Vagina (tissue), 2 donors: Measurements from ENCODE around the gene CREB5.

Experiments used
- POLR2A ChIP-seq, 2 donors: fragments of 450-650 bp; IDR thresholded peaks; one replicate each; pipeline ENCODE4 v1.6.1; 2017; ENCODE audit warnings: antibody characterized with exemption in 2 of 2, mild to moderate bottlenecking in 2 of 2, moderate library complexity in 2 of 2
- TF ChIP-seq, protein P1 (sequence below), 3 experiments: fragments of 450-650 bp in 2 of 3; fragments of 200-600 bp in 1 of 3; sonication (generic) in 1 of 3; IDR thresholded peaks; one replicate each; pipeline ENCODE4 v1.5.1; 2017 to 2019; ENCODE audit warnings: antibody characterized with exemption in 3 of 3, mild to moderate bottlenecking in 2 of 3, moderate library complexity in 2 of 3

DNA sequence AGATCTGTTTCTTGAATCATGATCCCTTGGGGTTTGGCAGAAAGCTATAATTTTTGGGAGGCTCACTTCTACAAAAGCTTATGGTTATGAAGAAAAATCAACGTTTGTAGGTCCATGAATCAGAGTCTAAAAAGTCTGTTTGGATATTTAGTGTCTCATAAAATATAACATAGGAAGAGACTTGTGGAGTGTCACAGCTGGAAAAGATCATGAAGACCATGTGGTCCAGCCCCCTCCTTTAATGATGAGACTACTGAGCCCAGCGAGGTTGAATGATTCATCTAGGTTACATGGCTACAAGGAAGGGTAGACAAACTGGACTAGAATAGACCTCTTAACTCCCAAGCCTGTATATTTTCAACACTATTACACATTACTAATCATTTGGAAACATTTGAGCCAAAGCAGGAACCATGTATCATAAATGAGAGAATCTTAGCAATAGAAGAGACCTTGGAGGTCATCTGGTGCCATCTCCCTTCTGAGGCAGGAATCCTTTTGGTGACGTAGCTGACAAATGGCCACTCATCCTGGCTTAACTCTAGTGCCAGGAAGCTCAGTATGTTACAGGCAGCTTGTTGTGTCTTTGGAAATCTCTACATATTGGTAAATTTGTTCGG lies 152.5 kb downstream of the CREB5 start:
- TF ChIP-seq, protein P1, sequence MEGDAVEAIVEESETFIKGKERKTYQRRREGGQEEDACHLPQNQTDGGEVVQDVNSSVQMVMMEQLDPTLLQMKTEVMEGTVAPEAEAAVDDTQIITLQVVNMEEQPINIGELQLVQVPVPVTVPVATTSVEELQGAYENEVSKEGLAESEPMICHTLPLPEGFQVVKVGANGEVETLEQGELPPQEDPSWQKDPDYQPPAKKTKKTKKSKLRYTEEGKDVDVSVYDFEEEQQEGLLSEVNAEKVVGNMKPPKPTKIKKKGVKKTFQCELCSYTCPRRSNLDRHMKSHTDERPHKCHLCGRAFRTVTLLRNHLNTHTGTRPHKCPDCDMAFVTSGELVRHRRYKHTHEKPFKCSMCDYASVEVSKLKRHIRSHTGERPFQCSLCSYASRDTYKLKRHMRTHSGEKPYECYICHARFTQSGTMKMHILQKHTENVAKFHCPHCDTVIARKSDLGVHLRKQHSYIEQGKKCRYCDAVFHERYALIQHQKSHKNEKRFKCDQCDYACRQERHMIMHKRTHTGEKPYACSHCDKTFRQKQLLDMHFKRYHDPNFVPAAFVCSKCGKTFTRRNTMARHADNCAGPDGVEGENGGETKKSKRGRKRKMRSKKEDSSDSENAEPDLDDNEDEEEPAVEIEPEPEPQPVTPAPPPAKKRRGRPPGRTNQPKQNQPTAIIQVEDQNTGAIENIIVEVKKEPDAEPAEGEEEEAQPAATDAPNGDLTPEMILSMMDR (IDR thresholded peaks at IDR 0.05) = no peak
- no peak for TF ChIP-seq POLR2A (IDR thresholded peaks at IDR 0.05)
